COLO829 (cell line): ENCODE results near the gene SLC28A2.
"Not testable (repeated sequence)": the region's sequence is repeated elsewhere in the genome, so short reads cannot be mapped to it uniquely, and the experiment has no call there.

Source experiments
- DNase-seq: peaks from one replicate; pipeline ENCODE4 v3.0.0; 2012; ENCODE audit warnings: low spot score

SLC28A2 gene, protein sequence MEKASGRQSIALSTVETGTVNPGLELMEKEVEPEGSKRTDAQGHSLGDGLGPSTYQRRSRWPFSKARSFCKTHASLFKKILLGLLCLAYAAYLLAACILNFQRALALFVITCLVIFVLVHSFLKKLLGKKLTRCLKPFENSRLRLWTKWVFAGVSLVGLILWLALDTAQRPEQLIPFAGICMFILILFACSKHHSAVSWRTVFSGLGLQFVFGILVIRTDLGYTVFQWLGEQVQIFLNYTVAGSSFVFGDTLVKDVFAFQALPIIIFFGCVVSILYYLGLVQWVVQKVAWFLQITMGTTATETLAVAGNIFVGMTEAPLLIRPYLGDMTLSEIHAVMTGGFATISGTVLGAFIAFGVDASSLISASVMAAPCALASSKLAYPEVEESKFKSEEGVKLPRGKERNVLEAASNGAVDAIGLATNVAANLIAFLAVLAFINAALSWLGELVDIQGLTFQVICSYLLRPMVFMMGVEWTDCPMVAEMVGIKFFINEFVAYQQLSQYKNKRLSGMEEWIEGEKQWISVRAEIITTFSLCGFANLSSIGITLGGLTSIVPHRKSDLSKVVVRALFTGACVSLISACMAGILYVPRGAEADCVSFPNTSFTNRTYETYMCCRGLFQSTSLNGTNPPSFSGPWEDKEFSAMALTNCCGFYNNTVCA

DNA sequence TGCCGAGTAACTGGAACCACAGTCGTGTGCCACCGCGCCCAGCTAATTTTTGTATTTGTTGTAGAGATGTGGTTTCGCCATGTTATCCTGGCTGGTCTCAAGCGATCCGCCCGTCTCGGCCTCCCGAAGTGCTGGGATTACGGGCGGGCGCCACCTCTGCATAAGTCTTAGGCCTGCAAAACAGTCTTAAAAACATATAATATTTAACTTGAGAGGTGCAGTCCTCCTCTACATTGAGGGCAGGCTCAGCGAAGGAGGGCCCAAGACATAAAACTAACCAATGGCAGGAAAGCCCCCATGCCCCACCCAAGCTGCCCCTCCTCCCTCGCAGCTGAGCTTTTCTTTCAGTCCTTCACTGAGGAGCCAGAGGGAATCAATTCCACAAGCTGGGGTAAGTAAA, at the start of gene SLC28A2:
Gene SLC28A2, plus strand, starts transcription at position 347 of the 400 bp plus-strand sequence. CDS start 982 bp downstream, outside the sequence.
- DNase-seq: no peak

DNA sequence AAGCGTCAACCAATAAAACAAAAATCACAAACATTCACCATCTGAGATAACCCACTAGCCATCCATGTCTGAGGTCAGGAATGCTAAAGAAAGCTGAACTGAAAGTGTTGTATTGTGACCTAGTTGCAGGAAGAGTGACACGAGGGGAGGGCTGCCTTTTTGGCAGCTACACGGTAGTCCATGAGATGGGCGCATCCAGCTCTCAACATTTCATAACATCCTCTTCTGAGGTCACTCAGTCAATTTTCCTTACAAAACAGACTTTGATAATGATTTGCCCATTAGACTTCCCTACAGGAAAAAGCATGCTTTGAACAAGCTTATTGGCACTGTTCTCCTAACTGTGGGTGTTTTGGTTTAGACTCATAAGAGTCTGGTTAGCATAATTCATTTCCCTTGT, 48.9 kb upstream of the SLC28A2 start:
- no peak for DNase-seq

DNA sequence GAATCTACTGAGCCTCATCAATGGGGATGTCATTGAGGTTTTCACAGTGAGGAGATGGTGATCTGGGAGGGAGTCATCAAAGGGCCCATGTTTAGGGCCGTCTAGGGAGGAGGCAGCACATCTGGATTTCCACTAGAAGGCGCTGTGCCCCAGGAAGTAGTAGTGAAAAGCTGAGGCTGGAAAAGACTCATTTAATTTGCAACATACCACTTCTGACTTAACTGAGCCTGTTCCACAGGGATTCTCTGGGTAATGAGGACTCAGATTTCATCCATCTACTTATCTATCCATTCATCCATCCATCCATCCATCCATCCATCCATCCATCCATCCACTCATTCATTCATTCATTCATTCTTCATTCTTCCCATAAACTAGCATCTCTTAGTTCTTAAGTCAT, 46.8 kb upstream of the SLC28A2 start:
- DNase-seq: peak; percentile 66

DNA sequence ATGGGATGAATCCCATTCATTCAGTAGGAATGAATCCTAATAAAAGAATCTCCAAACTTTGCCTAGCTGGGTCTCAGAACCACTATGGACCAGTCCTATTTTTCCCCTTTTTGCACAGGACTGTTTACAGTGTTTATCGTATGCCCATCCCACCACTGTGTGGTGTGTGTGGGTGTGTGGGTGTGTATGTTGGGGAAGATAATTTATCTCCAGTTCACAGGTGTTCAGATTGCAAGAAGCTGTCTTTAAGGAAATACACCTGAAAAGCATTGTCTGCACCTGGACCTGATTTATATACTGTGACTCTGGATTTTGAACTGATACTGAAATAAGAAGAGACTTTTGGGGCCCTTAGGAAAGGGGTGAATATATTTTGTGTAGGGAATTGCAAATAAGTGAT, 39.5 kb upstream of the SLC28A2 start:
- DNase-seq: no peak

DNA sequence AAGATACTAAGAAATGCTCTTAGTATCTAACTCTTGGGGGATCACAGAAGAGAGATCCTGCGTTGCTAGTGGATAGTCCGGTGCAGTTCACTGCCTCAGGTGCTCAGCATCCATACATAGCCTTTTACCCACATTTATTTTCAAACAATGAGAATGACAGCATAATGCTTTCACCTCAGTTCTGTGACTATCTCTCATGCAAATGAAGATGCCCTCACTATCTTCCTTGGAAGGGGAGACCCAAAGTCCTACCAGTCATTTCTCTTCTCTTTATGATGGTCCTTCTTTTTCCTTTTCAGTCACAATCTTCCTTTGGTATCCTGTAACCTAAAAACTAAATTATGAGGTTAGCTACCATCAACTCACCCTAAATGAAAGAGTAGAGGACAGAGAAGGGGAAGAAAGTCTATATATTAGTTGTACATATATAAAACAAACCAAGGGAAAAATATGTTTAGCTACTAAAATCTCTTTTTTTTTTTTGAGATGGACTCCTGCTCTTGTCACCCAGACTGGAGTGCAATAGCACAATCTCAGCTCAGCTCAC, 30.9 kb upstream of the SLC28A2 start:
- DNase-seq: no peak

DNA sequence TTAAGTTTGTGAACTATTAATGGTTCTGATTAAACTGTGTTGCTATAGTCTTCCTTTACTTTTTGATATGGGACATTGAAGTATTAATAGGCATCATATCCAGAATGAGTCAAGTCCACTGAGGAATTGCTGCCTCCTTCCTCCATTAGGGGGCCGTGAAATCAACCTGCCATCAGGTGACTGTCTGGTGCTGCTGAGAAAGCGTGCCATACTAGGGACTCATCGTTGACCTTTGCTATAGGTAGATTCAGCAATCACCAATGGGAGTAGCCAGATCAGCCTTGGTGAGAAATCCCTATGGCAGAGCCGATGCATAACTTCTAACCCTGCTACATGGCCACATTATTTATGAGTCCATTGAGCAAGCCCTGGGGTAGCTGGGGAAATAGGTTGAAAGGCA, 30.1 kb upstream of the SLC28A2 start:
- DNase-seq: no peak

DNA sequence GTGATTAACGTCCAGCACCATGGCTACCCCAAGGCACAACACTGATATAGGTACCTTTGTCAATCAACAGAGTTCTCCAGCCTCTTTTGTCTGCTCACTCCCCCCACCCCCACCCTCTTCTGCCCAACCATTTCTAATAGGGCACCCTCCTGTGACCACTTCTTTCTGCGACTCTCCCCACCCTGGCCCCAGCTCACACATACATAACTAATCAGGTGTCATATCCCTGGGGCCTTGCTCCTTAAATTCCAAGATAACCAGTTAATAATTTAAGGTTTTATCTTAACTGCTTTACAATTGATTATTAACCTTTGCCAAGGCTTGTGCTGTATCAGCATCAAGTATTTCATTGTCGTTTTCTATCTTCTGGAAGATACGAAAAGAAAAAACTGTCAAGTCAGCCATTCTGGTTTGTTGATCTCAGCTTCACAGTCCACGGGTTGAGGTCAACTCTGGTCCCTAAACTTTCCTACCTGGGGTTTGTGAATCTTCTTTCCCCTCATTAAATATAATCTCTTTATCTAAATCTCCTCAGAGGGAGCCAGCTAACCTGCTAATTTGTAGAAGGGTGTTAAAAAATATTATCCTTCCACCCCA, 27.3 kb upstream of the SLC28A2 start:
- no peak for DNase-seq

DNA sequence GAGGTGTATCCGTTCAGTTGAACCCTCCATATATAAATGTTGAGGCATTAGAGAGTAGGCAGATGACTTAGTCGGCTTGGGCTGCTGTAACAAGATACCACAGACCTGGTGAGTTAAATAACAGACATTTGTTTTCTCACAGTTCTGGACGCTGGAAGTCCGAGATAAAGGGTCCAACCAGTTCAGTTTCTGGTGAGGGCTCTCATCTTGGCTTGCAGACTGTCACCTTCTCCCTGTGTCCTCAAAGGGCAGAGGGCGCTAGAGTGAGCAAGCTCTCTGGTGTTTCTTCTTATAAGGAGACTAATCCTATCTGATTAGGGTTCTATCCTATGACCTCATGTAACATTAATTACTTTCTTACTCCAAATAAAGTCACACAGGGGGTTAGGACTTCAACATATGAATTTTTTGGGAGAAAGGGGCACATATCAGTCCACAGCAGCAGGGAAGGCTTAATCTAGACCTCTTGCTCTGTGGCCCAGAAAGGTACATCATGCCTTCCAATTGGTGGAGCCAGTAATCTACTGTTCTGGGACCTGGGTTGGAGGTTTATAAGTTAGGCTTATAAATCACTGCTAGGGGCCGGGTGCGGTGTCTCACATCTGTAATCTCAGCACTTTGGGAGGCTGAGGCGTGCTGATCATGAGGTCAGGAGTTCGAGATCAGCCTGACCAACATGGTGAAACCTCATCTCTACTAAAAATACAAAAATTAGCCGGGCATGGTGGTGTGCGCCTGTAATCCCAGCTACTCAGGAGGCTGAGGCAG, 26.3 kb upstream of the SLC28A2 start:
- no peak for DNase-seq

DNA sequence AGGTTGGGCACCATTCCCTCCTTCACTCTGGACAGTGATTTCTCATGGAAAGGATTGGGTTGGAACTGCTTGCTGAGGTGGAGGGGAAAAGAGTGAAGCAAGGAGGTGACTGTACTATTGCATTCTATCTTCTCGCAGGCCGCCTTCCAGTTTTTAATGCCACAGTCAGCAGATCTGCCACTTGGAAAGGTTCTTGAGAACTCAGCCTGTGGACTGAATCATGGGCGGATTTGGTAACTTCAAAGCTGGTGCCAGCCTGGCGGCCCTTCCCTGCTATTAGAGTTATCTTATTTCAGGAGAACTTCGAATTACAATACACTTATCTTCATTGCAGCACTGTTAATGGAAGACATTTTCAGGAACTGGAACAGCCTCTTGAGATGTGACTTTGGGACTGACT, 23.1 kb upstream of the SLC28A2 start:
- no peak for DNase-seq

DNA sequence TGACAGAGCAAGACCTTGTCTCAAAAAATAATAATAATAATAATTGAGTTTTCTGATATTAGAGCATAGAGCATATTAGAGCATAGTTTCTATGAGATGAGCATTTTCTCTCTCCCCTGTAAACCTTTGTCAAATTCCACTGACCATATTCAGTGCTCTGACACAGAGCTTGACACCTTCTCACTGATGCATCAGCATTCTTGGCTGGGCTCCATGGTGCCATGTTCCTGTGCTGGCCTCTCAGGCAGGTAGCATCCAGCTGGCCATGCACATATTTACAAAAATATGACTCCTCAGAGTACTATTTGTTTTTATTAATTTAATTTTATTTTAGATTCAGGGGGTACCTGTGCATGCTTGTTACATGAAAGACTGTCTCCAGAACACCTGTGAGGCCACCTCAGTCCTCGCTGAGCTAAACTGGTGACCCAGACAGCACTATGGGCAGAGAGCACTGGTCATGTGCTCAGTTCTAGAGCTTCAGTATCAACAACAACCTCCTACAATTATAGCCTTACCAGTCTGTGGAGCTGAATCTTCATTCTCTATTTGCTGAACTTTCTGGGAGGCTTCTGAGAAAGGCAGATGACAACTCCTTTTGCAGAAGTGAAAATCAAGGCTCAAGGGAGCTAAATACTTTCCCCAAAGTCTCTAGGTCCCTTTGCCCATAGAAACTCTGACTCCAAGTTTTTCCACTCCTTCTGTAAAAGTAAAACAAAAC, 21.6 kb upstream of the SLC28A2 start:
- no peak for DNase-seq

DNA sequence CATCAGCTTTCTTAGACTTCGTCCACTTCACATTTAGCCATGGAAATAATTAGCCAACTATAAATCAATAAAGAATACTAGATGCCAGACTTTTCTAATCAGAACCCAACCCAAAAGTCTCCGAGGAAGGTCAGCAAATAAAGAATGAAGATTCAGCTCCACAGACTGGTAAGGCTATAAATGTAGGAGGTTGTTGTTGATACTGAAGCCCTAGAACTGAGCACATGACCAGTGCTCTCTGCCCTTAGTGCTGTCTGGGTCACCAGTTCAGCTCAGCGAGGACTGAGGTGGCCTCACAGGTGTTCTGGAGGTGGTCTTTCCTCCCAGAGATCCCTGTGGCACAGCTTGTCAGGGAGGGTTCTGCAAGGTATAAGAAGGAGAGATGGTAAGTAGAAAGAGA, 20.9 kb upstream of the SLC28A2 start:
- DNase-seq: no peak

DNA sequence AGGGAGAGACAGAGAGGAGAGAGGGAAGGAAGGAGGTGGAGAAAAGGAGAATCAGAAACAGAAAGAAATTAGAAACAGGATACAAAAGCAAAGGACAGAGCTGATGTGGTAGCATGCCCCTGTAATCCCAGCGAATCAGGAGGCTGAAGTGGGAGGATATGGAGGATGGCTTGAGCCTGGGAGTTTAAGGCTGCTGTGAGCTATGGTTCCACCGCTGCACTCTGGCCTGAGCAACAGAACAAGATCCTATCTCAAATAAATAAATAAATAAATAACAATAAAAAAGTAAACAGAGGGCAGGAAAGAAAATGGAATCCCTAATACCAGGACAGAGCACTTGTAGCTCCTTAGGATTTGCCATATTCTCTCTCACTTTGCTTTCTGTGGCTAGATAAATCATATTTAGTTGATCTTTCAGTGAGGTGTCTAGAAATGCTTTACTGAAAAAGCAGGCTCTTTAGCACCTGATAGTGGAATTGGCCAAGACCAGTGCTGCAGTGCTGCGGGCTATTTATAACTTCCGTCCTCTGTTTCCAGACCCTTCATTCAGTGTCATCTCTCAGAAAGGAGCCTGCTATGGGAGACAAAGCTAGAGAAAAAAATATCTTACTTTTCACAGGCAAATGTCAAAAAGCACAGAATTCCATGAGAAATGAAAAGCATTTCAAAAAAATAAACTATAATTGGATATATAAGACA, 20.0 kb upstream of the SLC28A2 start:
- no peak for DNase-seq

DNA sequence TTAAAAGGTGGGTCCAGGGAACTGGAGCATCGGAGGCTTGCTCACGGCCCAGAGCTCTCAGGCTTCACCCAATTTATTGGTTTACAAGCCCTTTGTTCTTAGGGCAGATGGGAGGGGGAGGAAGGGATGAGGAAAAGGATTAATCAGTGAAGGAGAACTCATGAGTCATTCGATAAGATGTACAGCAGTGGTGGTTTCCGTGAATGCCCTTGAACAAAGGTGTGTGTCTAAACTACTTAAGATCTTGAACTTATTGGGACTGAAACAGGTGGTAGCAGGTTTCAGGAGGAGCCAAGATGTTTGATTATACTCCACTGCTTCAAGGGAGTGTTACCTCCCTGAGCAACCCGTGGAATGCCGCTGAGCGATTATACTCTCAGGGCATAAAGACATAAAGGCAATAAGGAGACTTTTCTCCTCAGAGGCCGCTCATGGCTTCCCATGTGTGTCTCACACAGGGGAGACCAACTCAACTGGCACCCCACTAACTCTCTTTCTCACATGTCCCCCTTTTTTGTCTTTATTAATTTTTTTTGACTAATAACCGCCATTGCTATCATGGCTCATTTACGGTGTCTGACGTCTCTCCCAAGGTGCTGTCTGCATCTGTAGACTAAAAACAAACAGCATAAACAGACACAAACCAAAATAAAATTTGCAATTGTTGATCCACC, 17.3 kb upstream of the SLC28A2 start:
- no peak for DNase-seq

DNA sequence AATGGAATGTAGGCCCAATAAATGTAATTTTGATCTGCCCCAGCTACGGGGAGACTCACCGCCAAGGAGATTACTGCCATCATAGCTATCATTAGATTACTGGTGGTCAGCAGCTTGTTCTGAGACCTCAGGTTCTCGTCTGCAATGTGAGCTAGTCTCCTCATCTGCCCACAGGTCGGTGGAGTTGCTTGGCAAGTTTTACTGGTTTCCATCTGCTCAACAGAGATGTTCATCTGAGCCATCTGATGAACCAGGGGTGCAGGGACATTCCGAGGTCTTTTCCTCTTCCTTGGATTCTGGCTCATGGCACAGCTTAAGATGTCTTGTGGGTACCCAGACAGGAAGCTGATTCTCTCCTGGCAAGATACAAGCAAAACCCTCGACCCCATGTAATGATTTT, 15.2 kb upstream of the SLC28A2 start:
- not testable (repeated sequence) for DNase-seq

DNA sequence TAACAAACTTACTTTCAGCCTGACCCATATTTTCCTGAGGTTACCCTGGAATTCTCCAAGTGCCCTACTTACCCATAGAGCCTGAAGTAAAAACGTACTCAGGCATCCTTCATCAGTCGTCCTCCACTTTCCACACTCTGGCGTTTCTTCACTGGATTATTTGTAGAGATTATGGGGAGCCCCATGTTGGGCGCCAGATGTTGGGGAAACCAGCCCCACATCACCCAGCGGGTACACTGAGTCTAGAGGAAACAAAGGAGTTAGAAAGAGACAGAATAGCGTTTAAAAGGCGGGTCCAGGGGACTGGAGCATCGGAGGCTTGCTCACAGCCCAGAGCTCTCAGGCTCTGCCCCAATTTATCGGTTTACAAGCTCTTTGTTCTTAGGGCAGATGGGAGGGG, 9.7 kb upstream of the SLC28A2 start:
- no peak for DNase-seq

DNA sequence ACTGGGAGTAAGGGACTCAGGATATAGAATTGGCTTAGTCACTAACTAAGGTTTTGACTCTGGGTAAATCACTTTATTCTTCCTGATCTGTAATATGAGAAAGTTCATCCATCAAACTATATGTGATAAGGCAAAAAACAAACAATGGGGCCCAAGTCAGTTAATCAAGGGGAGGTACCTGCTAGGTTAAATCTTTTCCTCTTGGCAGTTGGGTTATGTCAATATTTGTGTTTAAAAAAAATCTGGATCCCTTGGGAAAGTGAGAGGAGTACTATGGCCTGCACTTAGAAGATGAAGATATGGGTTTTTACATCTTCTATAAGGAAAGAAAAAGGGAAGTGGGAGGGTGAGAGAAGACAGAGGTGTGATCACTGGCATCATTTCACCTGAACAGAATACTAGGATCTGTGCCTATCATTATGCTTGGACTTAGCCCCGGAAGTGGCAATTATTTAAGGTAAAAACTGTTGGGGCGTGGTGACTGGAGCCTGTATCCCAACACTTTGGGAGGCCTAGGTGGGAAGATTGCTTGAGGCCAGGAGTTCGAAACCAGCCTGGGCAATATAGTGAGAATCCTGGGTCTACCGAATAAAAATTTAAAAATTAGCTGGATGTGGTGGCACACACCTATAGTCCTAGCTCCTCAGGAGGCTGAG, 2.8 kb upstream of the SLC28A2 start:
- DNase-seq: no peak

DNA sequence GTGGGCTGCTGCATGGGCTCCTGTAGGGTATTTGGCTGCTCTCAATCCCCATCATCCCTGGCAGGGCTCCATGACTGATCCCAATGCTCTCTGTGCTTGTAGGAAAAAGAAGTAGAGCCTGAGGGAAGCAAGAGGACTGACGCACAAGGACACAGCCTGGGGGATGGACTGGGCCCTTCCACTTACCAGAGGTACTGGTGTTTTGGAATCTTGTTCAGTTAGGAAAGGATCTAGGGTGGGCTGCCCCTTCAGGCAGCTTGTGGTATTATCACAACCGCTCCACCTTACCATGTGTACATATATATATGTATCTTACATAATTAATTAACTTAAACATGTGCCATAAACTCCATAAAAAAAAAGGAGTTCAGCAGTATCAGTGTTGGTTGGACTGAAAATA, 1.3 kb downstream of the SLC28A2 start:
- no peak for DNase-seq

DNA sequence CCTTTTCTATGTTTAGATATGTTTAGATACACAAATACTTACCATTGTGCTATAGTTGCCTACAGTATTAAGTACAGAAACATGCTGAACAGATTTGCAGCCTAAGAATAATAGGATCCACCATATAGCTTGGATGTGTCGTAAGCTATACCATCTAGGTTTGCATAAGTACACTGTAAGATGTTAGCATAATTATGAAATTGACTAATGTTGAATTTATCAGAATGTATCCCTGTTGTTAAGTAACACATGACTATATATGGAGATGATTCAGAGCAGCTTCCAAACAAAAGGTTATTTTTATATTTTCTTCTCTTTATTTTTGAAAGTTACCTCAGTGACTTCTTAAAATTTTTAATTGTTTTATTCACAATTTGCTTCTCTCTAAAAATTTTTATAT, 2.4 kb downstream of the SLC28A2 start:
- no peak for DNase-seq

DNA sequence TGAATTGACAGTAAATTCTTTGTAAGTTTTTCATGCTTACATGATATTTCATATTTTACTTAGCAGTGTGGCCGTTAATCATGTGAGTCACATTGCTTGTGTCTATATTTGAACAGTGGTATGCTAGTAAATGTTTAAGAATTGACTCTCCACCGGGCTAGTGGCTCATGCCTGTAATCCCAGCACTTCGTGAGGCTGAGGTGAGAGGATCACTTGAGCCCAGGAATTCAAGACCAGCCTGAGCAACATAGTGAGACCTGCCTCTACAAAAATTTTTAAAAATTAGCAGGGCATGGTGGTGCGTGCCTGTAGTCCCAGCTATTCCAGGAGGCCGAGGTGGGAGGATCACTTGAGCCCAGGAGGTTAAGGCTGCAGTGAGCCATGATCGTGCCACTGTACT, 2.8 kb downstream of the SLC28A2 start:
- DNase-seq: not testable (repeated sequence)

DNA sequence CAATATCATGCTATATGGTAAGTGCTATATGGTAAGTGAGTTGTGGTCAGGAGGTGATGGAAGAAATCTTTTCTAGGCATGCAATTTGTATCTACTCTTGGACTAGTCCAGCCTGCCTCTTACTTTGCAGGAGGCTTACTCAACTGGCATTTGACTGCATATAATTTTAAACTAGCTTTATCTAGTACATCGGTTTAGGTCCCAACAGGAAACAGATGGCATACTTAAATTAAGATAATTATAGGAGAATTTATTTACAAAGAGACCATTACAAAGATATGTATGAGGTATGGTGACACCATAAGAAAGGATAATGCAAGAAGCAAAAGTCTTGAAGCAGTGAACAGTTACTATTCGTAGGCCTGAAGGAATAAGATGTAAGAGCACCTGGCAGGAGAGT, 7.8 kb downstream of the SLC28A2 start:
- DNase-seq: no peak
